GM19351 (cell line): ENCODE data around the gene TOR1AIP1.
"Not testable (repeated sequence)": the region's sequence is repeated elsewhere in the genome, so short reads cannot be mapped to it uniquely, and the experiment has no call there.

Experiments
- ATAC-seq: cut with Tn5 transposase; IDR thresholded peaks from one replicate; pipeline ENCODE4 v1.9.1; 2021; ENCODE audit warnings: mild to moderate bottlenecking, moderate library complexity; ENCODE audit not compliant: unreplicated experiment

The TOR1AIP1 gene, protein sequence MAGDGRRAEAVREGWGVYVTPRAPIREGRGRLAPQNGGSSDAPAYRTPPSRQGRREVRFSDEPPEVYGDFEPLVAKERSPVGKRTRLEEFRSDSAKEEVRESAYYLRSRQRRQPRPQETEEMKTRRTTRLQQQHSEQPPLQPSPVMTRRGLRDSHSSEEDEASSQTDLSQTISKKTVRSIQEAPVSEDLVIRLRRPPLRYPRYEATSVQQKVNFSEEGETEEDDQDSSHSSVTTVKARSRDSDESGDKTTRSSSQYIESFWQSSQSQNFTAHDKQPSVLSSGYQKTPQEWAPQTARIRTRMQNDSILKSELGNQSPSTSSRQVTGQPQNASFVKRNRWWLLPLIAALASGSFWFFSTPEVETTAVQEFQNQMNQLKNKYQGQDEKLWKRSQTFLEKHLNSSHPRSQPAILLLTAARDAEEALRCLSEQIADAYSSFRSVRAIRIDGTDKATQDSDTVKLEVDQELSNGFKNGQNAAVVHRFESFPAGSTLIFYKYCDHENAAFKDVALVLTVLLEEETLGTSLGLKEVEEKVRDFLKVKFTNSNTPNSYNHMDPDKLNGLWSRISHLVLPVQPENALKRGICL

GRCh38 chr1:179882253-179883039, at the start of gene TOR1AIP1:
TOR1AIP1 (plus strand) TSS chr1:179882285; CDS start chr1:179882503, 218 bp downstream.
- ATAC-seq: peak; percentile 64

DNA sequence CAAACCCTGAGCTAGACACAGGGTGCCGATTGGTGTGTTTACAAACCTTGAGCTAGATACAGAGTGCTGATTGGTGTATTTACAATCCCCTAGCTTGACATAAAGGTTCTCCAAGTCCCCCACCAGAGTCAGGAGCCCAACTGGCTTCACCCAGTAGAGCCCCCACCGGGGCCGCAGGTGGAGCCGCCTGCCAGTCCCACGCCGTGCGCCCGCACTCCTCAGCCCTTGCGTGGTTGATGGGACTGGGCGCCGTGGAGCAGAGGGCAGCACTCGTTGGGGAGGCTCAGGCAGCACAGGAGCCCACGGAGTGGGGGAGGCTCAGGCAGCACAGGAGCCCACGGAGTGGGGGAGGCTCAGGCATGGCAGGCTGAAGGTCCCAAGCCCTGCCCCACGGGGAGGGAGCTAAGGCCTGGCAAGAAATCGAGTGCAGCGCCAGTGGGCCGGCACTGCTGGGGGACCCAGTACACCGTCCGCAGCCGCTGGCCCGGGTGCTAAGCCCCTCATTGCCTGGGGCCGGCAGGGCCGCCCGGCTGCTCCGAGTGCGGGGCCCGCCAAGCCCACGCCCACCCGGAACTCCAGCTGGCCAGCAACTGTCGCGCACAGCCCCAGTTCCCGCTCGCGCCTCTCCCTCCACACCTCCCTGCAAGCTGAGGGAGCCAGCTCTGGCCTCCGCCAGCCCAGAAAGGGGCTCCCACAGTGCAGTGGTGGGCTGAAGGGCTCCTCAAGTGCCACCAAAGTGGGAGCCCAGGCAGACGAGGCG, 45.2 kb upstream of the TOR1AIP1 start:
- not testable (repeated sequence) for ATAC-seq

- ATAC-seq: no peak
Observed at GRCh38 chr1:179840107-179840506, 42.0 kb upstream of the TOR1AIP1 start.

- ATAC-seq: no peak
Observed at GRCh38 chr1:179848233-179848632, 33.9 kb upstream of the TOR1AIP1 start.

DNA sequence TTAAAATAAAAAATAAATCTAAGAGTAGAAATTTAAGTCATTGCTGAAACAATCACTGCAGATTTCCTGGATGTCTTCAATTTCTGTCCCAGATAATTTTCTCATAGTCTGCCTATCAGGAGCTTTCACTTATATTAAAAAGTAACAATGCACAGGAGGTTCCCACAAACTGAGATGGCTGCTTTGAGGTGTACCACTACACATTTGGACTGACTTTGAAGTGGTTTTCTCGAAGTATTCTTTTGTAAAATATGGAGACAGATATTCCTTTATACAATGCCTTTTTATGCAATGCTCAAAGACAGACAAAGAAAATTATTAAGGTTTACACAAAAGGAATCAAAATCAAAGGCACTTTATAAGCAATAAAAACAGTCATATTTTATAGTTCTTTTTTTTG, 29.0 kb upstream of the TOR1AIP1 start:
- ATAC-seq: no peak

- ATAC-seq: not testable (repeated sequence)
Observed at GRCh38 chr1:179855831-179856230, 26.3 kb upstream of the TOR1AIP1 start.

GRCh38 chr1:179856296-179856695, 25.8 kb upstream of the TOR1AIP1 start:
- no peak for ATAC-seq

DNA sequence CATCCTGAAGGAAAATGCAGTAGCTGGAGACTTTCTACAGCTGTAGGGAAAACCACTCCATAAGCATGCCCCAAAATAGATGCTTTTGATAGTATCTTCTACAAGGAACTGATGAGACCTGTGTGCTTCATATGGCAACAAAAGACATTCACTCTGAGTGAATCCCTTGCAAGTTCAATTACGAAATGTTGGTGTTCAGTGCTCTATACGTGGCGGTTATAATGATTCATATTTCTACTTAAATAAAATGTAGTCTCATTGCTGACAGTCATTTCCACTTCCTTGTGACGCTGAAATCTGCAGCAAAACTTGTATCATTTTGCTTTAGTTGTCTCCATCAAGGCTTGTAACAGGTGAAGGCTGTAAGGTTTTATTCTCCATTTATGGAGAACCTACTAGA, 25.1 kb upstream of the TOR1AIP1 start:
- ATAC-seq: no peak

GRCh38 chr1:179860652-179861051, 21.4 kb upstream of the TOR1AIP1 start:
- ATAC-seq: no peak

DNA sequence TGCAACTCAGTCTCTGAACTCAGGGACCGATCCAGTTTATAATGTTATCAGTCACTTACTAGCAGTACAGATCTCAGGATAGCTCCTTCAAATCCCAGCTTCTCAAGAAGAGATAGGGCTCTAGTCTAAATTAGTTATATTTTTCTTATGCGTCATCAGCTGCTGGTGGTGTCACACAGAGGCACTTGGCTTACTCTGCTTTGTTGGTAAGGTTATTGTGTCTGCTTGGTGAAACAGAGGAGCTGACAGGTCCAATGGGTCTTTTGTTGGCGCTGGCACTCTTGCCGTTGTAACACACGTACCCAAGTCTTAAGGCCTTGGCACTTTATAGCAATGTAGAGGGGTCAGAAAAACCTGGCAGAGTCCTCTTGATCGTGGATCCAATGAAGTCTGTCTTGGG, 16.7 kb upstream of the TOR1AIP1 start:
- ATAC-seq: no peak

DNA sequence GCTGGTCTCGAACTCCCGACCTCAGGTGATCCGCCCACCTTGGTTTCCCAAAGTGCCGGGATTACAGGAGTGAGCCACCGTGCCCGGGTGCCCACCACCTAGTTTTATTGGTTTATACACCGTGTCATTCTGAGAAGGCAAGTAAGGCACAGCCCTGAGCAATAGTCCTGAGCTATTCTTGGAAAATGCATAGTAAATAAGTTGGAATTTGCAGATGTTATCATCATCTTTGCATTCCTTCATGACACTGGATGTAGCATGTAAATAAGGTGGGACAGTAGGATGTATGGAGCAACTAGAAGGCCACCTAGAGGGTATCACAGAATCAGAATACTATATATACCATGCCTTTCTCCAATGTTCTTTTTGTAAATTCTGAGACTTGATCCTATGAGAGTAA, 15.5 kb upstream of the TOR1AIP1 start:
- ATAC-seq: no peak

- ATAC-seq: peak; percentile 79
Observed at GRCh38 chr1:179867493-179868330, 14.4 kb upstream of the TOR1AIP1 start.

DNA sequence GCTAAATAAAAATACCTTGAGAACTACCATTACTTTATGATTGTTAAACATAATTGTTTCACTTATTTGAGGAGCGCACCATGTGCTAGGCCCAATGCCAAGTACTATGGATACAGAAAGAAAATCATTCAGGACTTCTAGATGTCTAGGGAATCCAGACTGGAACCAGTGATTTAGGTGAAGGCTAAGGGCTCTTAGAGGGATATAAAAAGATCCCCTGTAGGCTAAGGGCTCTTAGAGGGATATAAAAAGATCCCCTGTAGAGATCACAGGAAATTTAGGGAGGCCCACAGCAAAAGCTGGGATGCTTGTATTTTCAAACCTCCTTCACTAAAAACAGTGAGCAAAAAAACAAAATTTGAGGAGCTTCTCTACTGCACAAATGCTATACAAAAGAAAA, 11.2 kb upstream of the TOR1AIP1 start:
- no peak for ATAC-seq

DNA sequence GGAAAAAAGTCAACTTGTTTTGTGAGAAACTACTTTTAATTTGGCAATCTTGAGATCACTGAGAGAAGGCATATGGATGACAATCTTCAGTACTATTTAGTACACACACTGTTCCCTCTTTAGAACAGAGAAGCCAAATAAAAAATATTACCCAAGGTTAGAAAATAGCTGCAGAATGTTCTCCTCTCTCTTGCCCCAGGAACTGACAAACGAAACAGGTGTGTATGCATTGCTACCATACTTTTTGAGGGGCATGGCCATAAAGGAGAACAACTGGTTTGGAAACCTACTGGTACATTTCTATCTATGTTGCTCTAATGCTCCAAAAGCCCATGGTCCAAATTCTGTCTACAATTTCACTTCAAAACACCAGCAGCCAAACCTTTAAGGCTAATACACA, 10.1 kb upstream of the TOR1AIP1 start:
- no peak for ATAC-seq

- ATAC-seq: no peak
Observed at GRCh38 chr1:179872558-179872957, 9.5 kb upstream of the TOR1AIP1 start.

GRCh38 chr1:179873438-179873851, 8.6 kb upstream of the TOR1AIP1 start:
- ATAC-seq: no peak

DNA sequence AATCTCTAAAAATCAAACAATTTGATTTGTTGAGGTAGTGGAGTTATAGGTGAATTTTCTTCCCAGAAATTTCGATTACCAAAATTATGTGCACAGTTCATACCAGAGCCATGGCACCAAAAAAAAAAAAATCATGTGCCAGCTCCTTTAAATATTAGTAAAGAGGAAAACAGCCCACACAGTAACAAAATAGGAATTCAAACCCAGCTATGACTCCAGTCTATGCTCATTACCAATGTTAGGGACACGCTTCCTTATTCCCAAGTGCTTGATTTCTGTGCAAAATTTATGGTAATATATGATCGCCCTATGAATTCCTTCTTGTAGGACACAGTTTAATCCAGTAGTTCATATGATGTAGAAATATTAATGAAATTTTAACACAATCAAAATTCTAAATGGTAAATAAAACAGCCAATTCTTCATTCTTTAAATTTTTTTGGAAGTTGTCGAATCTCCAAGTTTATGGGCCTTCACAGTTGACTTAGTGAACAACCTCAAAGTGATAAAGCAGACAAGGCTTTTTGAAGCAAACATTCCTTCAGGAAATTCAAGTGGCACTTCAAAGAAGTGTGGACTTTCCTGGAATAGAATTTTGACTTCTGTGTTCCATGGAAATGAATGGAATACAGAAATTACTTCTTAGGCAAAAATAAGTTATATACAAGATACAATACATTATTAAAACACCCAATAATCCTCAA, 6.3 kb upstream of the TOR1AIP1 start:
- no peak for ATAC-seq

- ATAC-seq: no peak
Observed at GRCh38 chr1:179876300-179876715, 5.8 kb upstream of the TOR1AIP1 start.

GRCh38 chr1:179877586-179878265, 4.4 kb upstream of the TOR1AIP1 start, which contains the start of gene TOR1AIP2:
TOR1AIP2 (minus strand) TSS chr1:179877803; CDS start chr1:179852665, 25,138 bp downstream.
- peak; percentile 62 for ATAC-seq
